PFSK-1 (cell line): Measurements from ENCODE around the gene ILK.

Experiments
- FOXP2 ChIP-seq: optimal IDR thresholded peaks from 2 replicates; pipeline ENCODE3; 2011; ENCODE audit warnings: borderline replicate concordance, control low read depth, inconsistent platforms; ENCODE audit not compliant: insufficient read depth; ENCODE audit errors: extremely low read length, extremely low read depth
- POLR2AphosphoS5 ChIP-seq: IDR thresholded peaks from 2 replicates; pipeline ENCODE4 v1.6.1; 2012; ENCODE audit warnings: low read depth, mild to moderate bottlenecking, control low read depth, low read length, moderate library complexity
- REST ChIP-seq, 2 experiments: IDR thresholded peaks; 2 replicates each; pipeline versions ENCODE4 v1.6.1 to v1.8.0; 2011 to 2012; ENCODE audit warnings: low read depth in 2 of 2, low read length in 2 of 2, control low read depth in 1 of 2, inconsistent platforms in 1 of 2, mild to moderate bottlenecking in 1 of 2, moderate library complexity in 1 of 2; ENCODE audit not compliant: insufficient read depth in 1 of 2
- SIN3A ChIP-seq: IDR thresholded peaks from 2 replicates; pipeline ENCODE4 v1.6.1; 2012; ENCODE audit warnings: mild to moderate bottlenecking, low read length, moderate library complexity, borderline replicate concordance; ENCODE audit not compliant: insufficient read depth
- TAF1 ChIP-seq: IDR thresholded peaks from 2 replicates; pipeline ENCODE4 v1.6.1; 2012; ENCODE audit warnings: low read length, control low read depth, borderline replicate concordance; ENCODE audit not compliant: insufficient read depth

The ILK gene

GRCh38 chr11:6557761-6558674 lies 45.6 kb upstream of the ILK start:
- TF ChIP-seq TAF1 (no peak), FOXP2 (no peak), POLR2AphosphoS5 (no peak), REST (IDR thresholded peaks at IDR 0.05; ENCODE audit: insufficient read depth in 1 of 2, low read depth in 2 of 2, low read length in 2 of 2) (no peak), SIN3A (no peak)

GRCh38 chr11:6559369-6559768 lies 44.2 kb upstream of the ILK start:
- TF ChIP-seq FOXP2, result no peak
- TF ChIP-seq REST (IDR thresholded peaks at IDR 0.05; ENCODE audit: insufficient read depth in 1 of 2, low read depth in 2 of 2, low read length in 2 of 2), result no peak
- TF ChIP-seq POLR2AphosphoS5, result no peak
- TF ChIP-seq TAF1, result no peak

- TF ChIP-seq REST (IDR thresholded peaks at IDR 0.05; ENCODE audit: insufficient read depth in 1 of 2, low read depth in 2 of 2, low read length in 2 of 2), result no peak
- TF ChIP-seq SIN3A, result no peak
- no peak for TF ChIP-seq FOXP2
- TF ChIP-seq TAF1, result no peak
- TF ChIP-seq POLR2AphosphoS5, result no peak
Observed at GRCh38 chr11:6561288-6561687, 42.3 kb upstream of the ILK start.

GRCh38 chr11:6563121-6563619 lies 40.4 kb upstream of the ILK start:
- TF ChIP-seq SIN3A, result no peak
- TF ChIP-seq POLR2AphosphoS5, result no peak
- no peak for TF ChIP-seq TAF1
- no peak for TF ChIP-seq FOXP2
- no peak for TF ChIP-seq REST (IDR thresholded peaks at IDR 0.05; ENCODE audit: insufficient read depth in 1 of 2, low read depth in 2 of 2, low read length in 2 of 2)
